ENCODE results near the gene FAM240A. TPM values are rescaled to one million over a fixed set of nuclear protein-coding genes. Genes with fewer than 3 reads are reported as not detected.
"Not testable (repeated sequence)": the region's sequence is repeated elsewhere in the genome, so short reads cannot be mapped to it uniquely, and the experiment has no call there.

Gene FAM240A
- total and polyA plus RNA-seq, 4 donors = not detected

- Histone ChIP-seq H3K27ac (ENCODE audit: low read depth in 1 of 2, low read length in 2 of 2) (no peak overlapping the region), H3K27me3 (ENCODE audit: control insufficient read depth in 1 of 2, insufficient read depth in 2 of 2, low read length in 1 of 2) (no peaks in the 10 kb centered on the region), H3K9me3 (ENCODE audit: control insufficient read depth, low read length) (no peaks in the 10 kb centered on the region), H3K4me1 (ENCODE audit: control insufficient read depth in 1 of 2, insufficient read depth in 2 of 2, low read length in 2 of 2) (no peaks in the 10 kb centered on the region), H3K4me3 (ENCODE audit: low read length in 2 of 2) (no peak overlapping the region), H3K36me3 (ENCODE audit: control insufficient read depth in 1 of 2, insufficient read depth in 2 of 2, low read length in 1 of 2) (no peaks in the 10 kb centered on the region)
- intact Hi-C loops (cut with DNase I) = no loop called here
- ATAC-seq (ENCODE audit: low FRiP score) = no peak
- WGBS, 2 donors = 59 to 67% methylated on average over 5 of the region's 5 CpGs
- no peak for DNase-seq
These were observed 37.3 kb upstream of the FAM240A start for GRCh38 chr3:46574881-46575576.

GRCh38 chr3:46575577-46576222 lies 36.6 kb upstream of the FAM240A start:
- no peak for DNase-seq
- intact Hi-C loops (cut with DNase I) = no loop called here
- no peak overlapping the region for H3K27ac ChIP-seq (ENCODE audit: low read depth in 1 of 2, low read length in 2 of 2)
- H3K9me3 ChIP-seq (ENCODE audit: control insufficient read depth, low read length) = no peaks in the 10 kb centered on the region
- no peak for ATAC-seq (ENCODE audit: low FRiP score)
- WGBS, 2 donors = 59 to 64% methylated on average over 11 of the region's 11 CpGs
- no peaks in the 10 kb centered on the region for H3K4me1 ChIP-seq (ENCODE audit: control insufficient read depth in 1 of 2, insufficient read depth in 2 of 2, low read length in 2 of 2)
- no peak overlapping the region for H3K4me3 ChIP-seq (ENCODE audit: low read length in 2 of 2)
- no peaks in the 10 kb centered on the region for H3K36me3 ChIP-seq (ENCODE audit: control insufficient read depth in 1 of 2, insufficient read depth in 2 of 2, low read length in 1 of 2)
- no peaks in the 10 kb centered on the region for H3K27me3 ChIP-seq (ENCODE audit: control insufficient read depth in 1 of 2, insufficient read depth in 2 of 2, low read length in 1 of 2)

GRCh38 chr3:46576386-46576785 lies 35.9 kb upstream of the FAM240A start:
- intact Hi-C loops (cut with DNase I) = no loop called here
- Histone ChIP-seq H3K4me3 (ENCODE audit: low read length in 2 of 2) (no peak overlapping the region), H3K4me1 (ENCODE audit: control insufficient read depth in 1 of 2, insufficient read depth in 2 of 2, low read length in 2 of 2) (no peaks in the 10 kb centered on the region), H3K9me3 (ENCODE audit: control insufficient read depth, low read length) (no peaks in the 10 kb centered on the region), H3K27ac (ENCODE audit: low read depth in 1 of 2, low read length in 2 of 2) (no peak overlapping the region), H3K27me3 (ENCODE audit: control insufficient read depth in 1 of 2, insufficient read depth in 2 of 2, low read length in 1 of 2) (no peaks in the 10 kb centered on the region), H3K36me3 (ENCODE audit: control insufficient read depth in 1 of 2, insufficient read depth in 2 of 2, low read length in 1 of 2) (no peaks in the 10 kb centered on the region)
- 35 to 43% methylated on average over 9 to 10 of the region's 10 CpGs for WGBS, 2 donors
- DNase-seq (no peak), ATAC-seq (ENCODE audit: low FRiP score) (no peak)

GRCh38 chr3:46576879-46577278 lies 35.4 kb upstream of the FAM240A start:
- DNase-seq (no peak), ATAC-seq (ENCODE audit: low FRiP score) (no peak)
- WGBS, 2 donors = 10% methylated on average over 21 of the region's 21 CpGs
- Histone ChIP-seq H3K27me3 (ENCODE audit: control insufficient read depth in 1 of 2, insufficient read depth in 2 of 2, low read length in 1 of 2) (no peaks in the 10 kb centered on the region), H3K36me3 (ENCODE audit: control insufficient read depth in 1 of 2, insufficient read depth in 2 of 2, low read length in 1 of 2) (no peaks in the 10 kb centered on the region), H3K4me1 (ENCODE audit: control insufficient read depth in 1 of 2, insufficient read depth in 2 of 2, low read length in 2 of 2) (no peaks in the 10 kb centered on the region), H3K27ac (ENCODE audit: low read depth in 1 of 2, low read length in 2 of 2) (no peak overlapping the region), H3K9me3 (ENCODE audit: control insufficient read depth, low read length) (no peaks in the 10 kb centered on the region), H3K4me3 (ENCODE audit: low read length in 2 of 2) (no peak overlapping the region)
- intact Hi-C loops (cut with DNase I) = no loop called here

GRCh38 chr3:46577580-46578249 lies 34.6 kb upstream of the FAM240A start:
- H3K9me3 ChIP-seq (ENCODE audit: control insufficient read depth, low read length); H3K27me3 ChIP-seq (ENCODE audit: control insufficient read depth in 1 of 2, insufficient read depth in 2 of 2, low read length in 1 of 2); H3K4me3 ChIP-seq (ENCODE audit: low read length in 2 of 2); H3K27ac ChIP-seq (ENCODE audit: low read depth in 1 of 2, low read length in 2 of 2); H3K36me3 ChIP-seq (ENCODE audit: control insufficient read depth in 1 of 2, insufficient read depth in 2 of 2, low read length in 1 of 2); DNase-seq; H3K4me1 ChIP-seq (ENCODE audit: control insufficient read depth in 1 of 2, insufficient read depth in 2 of 2, low read length in 2 of 2); ATAC-seq (ENCODE audit: low FRiP score); intact Hi-C loops (cut with DNase I): not testable (repeated sequence)
- 28 to 36% methylated on average over 15 to 18 of the region's 18 CpGs for WGBS, 2 donors

GRCh38 chr3:46578973-46579755 lies 33.2 kb upstream of the FAM240A start:
- no peak overlapping the region for H3K27ac ChIP-seq (ENCODE audit: low read depth in 1 of 2, low read length in 2 of 2)
- no peaks in the 10 kb centered on the region for H3K27me3 ChIP-seq (ENCODE audit: control insufficient read depth in 1 of 2, insufficient read depth in 2 of 2, low read length in 1 of 2)
- ATAC-seq (ENCODE audit: low FRiP score) (no peak), DNase-seq (no peak)
- 43 to 50% methylated on average over 10 of the region's 10 CpGs for WGBS, 2 donors
- intact Hi-C loops (cut with DNase I) = no loop called here
- H3K9me3 ChIP-seq (ENCODE audit: control insufficient read depth, low read length) = no peaks in the 10 kb centered on the region
- H3K4me3 ChIP-seq (ENCODE audit: low read length in 2 of 2) = no peak overlapping the region
- no peaks in the 10 kb centered on the region for H3K4me1 ChIP-seq (ENCODE audit: control insufficient read depth in 1 of 2, insufficient read depth in 2 of 2, low read length in 2 of 2)
- H3K36me3 ChIP-seq (ENCODE audit: control insufficient read depth in 1 of 2, insufficient read depth in 2 of 2, low read length in 1 of 2) = no peaks in the 10 kb centered on the region

GRCh38 chr3:46579756-46580286 lies 32.5 kb upstream of the FAM240A start:
- Histone ChIP-seq H3K27ac (ENCODE audit: low read depth in 1 of 2, low read length in 2 of 2) (no peak overlapping the region), H3K4me1 (ENCODE audit: control insufficient read depth in 1 of 2, insufficient read depth in 2 of 2, low read length in 2 of 2) (no peaks in the 10 kb centered on the region), H3K27me3 (ENCODE audit: control insufficient read depth in 1 of 2, insufficient read depth in 2 of 2, low read length in 1 of 2) (no peaks in the 10 kb centered on the region), H3K36me3 (ENCODE audit: control insufficient read depth in 1 of 2, insufficient read depth in 2 of 2, low read length in 1 of 2) (no peaks in the 10 kb centered on the region), H3K4me3 (ENCODE audit: low read length in 2 of 2) (no peak overlapping the region), H3K9me3 (ENCODE audit: control insufficient read depth, low read length) (no peaks in the 10 kb centered on the region)
- no peak for DNase-seq
- ATAC-seq (ENCODE audit: low FRiP score) = no peak
- intact Hi-C loops (cut with DNase I) = no loop called here
- 16 to 18% methylated on average over 14 of the region's 14 CpGs for WGBS, 2 donors

- DNase-seq (no peak), ATAC-seq (ENCODE audit: low FRiP score) (no peak)
- Histone ChIP-seq H3K9me3 (ENCODE audit: control insufficient read depth, low read length) (no peaks in the 10 kb centered on the region), H3K4me3 (ENCODE audit: low read length in 2 of 2) (no peak overlapping the region), H3K27me3 (ENCODE audit: control insufficient read depth in 1 of 2, insufficient read depth in 2 of 2, low read length in 1 of 2) (no peaks in the 10 kb centered on the region), H3K36me3 (ENCODE audit: control insufficient read depth in 1 of 2, insufficient read depth in 2 of 2, low read length in 1 of 2) (no peaks in the 10 kb centered on the region), H3K4me1 (ENCODE audit: control insufficient read depth in 1 of 2, insufficient read depth in 2 of 2, low read length in 2 of 2) (no peaks in the 10 kb centered on the region), H3K27ac (ENCODE audit: low read depth in 1 of 2, low read length in 2 of 2) (no peak overlapping the region)
- 86 to 94% methylated on average over 1 of the region's 1 CpG for WGBS, 2 donors
- intact Hi-C loops (cut with DNase I) = no loop called here
These were observed 31.6 kb upstream of the FAM240A start for GRCh38 chr3:46580675-46581074.

Data from aorta (tissue), 5 donors.